AG09319 (cell line): Measurements from ENCODE around the gene SURF6.

Source experiments
- DNase-seq: peaks from one replicate; pipeline ENCODE4 v3.0.0-alpha.2; 2010; ENCODE audit warnings: low read depth; ENCODE audit errors: extremely low read depth
- TF ChIP-seq, protein P1 (sequence below): IDR thresholded peaks from 2 replicates; pipeline ENCODE4 v1.5.1; 2011; ENCODE audit warnings: low read depth, mild to moderate bottlenecking, inconsistent platforms, low read length, moderate library complexity

The SURF6 gene

DNA sequence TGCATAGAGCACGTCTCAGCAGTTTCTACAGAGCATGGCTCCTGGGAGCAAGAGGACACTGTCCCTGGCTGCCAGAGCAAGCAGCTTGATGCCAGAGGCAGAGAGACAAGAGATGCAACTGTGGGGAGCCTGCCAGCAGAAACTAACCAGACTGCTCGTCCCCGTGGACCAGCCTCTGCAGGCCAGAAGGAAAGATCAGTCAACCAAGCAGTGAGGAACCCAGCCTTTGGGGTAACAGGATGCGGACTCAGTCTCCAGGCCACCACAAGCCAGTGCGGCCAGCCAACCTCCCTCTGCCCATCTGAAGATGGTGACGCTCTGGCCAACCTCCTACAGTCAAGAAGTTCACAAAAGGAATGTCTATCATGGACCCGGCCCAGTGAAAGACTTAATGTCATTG lies 36.2 kb upstream of the SURF6 start:
- TF ChIP-seq, protein P1, sequence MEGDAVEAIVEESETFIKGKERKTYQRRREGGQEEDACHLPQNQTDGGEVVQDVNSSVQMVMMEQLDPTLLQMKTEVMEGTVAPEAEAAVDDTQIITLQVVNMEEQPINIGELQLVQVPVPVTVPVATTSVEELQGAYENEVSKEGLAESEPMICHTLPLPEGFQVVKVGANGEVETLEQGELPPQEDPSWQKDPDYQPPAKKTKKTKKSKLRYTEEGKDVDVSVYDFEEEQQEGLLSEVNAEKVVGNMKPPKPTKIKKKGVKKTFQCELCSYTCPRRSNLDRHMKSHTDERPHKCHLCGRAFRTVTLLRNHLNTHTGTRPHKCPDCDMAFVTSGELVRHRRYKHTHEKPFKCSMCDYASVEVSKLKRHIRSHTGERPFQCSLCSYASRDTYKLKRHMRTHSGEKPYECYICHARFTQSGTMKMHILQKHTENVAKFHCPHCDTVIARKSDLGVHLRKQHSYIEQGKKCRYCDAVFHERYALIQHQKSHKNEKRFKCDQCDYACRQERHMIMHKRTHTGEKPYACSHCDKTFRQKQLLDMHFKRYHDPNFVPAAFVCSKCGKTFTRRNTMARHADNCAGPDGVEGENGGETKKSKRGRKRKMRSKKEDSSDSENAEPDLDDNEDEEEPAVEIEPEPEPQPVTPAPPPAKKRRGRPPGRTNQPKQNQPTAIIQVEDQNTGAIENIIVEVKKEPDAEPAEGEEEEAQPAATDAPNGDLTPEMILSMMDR = no peak
- DNase-seq = no peak

DNA sequence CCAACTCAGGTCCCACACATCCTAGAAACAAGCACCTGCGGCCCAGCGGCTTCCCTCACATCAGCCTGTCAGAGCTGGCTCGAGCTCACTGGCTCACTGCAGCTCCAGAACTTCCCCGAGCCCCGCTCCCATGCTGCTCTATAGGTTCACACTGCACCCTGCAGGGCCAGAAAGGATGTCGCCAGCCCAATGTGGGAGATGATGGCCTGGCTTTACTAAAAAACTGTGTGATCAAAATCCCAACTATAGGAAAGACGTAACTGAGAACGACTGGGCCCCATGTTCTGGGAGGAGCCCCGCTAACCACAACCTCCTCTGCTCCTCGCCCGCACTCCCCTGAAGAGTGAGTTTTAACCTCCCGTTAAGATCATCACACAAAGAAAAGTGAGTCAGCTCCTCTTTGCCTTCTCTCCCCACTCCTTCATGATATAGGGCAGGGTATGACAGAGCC lies 35.3 kb upstream of the SURF6 start:
- TF ChIP-seq, protein P1 = no peak
- DNase-seq = no peak

DNA sequence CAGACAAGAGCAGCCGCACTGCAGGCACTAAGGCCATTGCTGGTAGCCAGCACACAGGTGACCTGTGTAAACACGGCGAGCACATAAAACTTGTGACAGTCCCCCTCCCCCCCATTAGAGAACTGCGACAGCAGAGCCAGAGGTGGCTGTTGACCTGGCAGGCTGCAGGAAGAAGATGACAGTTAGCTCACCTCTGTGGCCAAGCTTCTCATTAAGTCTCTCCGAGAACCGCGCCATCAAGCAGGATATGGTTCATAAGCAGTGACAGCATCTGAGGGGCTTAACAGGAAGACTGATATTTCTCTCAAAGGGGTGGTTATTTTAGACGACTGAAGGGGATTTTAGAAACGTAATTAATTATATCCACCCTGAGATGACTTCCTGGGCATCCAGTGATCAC lies 34.7 kb upstream of the SURF6 start:
- TF ChIP-seq, protein P1 = no peak
- no peak for DNase-seq

DNA sequence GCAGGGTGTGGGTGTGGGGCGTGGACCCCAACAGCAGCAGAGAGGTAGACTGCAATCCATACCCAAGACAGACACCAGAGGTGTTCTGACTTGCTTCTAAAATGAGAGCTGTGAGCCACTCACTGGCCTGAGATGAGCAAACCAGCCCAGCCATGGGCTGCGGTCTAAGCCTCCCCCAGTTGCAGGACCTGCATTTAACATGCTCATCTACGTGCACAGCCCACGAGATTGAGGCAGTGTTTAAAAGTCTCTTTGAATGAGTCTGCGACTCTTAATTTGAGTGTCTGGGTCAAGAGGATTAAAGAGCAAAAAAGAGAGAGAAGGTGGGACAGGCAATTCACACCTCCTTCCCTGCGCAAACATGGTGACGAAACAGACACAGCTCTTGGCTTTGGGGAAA lies 33.9 kb upstream of the SURF6 start:
- TF ChIP-seq, protein P1 = no peak
- no peak for DNase-seq

DNA sequence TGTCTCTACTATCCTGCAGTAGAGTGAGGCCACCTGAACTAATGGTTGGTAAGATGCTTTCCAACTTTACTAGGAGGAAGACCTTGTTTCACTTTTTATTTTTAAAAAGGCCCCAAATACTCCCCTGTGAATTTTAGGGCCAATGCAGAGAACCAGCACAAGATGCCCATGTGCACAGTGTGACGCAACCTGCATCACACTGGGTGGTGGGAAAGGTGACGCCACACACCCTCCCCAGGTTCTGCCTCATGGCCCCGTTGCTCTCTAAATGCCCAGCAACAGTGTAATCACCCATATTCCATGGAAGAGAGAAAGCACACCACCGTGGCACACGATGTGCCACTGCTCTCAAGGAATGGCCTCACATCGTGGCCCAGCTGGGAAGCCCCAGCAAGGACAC lies 33.4 kb upstream of the SURF6 start:
- no peak for DNase-seq
- TF ChIP-seq, protein P1 = no peak

DNA sequence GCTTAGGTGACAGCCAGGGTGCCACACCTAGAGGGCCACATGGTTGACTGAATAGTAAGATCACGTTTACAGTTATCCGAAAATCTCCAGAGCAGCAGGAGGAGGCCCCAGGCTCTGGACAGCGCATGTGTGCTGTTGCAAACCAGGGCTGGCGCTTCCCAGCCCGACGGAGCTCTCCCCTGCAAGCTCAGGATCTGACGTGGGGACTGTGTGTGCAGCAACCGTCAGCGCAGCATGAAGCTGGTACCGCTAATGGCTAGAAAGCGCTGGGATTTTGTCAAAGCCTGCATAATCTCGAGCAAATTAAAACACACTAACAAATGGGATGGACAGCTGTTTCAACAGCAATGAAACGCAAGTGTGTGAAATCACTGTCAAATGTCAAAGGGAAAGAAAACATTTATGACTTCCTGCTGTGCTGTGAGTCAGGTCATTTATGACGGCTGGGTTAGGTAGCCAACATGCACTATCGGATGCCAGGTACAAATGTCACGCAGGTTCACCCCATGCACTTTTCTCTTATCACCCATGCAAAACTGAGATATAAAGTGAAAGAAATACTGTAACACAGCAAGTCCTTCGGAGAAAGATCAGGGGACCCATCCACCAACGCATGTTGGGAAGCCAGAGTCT lies 32.4 kb upstream of the SURF6 start:
- DNase-seq = no peak
- TF ChIP-seq, protein P1 = no peak

DNA sequence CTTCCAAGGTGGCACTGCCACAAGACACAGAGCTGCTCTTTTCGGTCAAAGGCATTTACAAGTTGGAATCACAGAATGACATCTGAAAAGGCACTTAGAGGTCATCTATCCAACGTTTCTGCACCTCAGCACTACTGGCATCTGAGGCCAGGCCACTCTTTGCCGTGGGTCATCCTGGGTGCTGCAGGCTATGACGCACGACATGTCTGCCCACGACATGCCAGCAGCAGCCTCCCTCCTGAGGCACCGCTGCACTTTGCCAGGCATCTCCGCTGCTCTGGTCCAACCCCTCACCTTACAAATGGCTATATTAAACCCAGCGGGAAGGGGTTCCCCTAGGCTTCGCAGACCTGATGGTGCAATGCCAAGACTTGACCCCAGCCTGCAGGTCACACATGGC lies 31.8 kb upstream of the SURF6 start:
- TF ChIP-seq, protein P1 = no peak

More for the DNA sequence above, 31.8 kb upstream of the SURF6 start:
- no peak for DNase-seq
